Progenitor cell of endocrine pancreas (in vitro differentiated cells): Measurements from ENCODE around the gene ADGRV1. TPM values are rescaled to one million over a fixed set of nuclear protein-coding genes. Genes with fewer than 3 reads are reported as not detected.

Experiments used
- DNase-seq: peaks from one replicate; pipeline ENCODE4 v3.0.0; 2021; ENCODE audit warnings: low spot score; ENCODE audit not compliant: unreplicated experiment
- H3K27ac Mint-ChIP-seq: 2 replicates; pipeline ENCODE4 v1.8.0; 2021; ENCODE audit warnings: mild to moderate bottlenecking, moderate library complexity, mixed read lengths
- H3K27me3 Mint-ChIP-seq: 2 replicates; pipeline ENCODE4 v1.8.0; 2021; ENCODE audit warnings: mixed read lengths
- H3K36me3 Mint-ChIP-seq: 2 replicates; pipeline ENCODE4 v1.8.0; 2022; ENCODE audit warnings: mixed read lengths; ENCODE audit not compliant: insufficient read depth
- H3K4me1 Mint-ChIP-seq: 2 replicates; pipeline ENCODE4 v1.8.0; 2021; ENCODE audit warnings: low read depth, mixed read lengths
- H3K4me3 Mint-ChIP-seq: 2 replicates; pipeline ENCODE4 v1.8.0; 2021; ENCODE audit warnings: low read depth, mild to moderate bottlenecking, moderate library complexity, mixed read lengths
- H3K9me3 Mint-ChIP-seq: 2 replicates; pipeline ENCODE4 v1.8.0; 2021; ENCODE audit warnings: low read depth, mixed read lengths
- CTCF ChIP-seq: fragments of 200-600 bp; sonication (generic); IDR thresholded peaks from one replicate; pipeline ENCODE4 v1.5.0; 2021; ENCODE audit warnings: antibody characterized with exemption, mild to moderate bottlenecking; ENCODE audit not compliant: unreplicated experiment
- total RNA-seq: library from RNA; stranded (reverse); gene quantifications from 2 replicates; pipeline ENCODE4 v1.2.1, GENCODE V29; 2021

ADGRV1 gene
- total RNA-seq, 1 donor from 2014 or later = 82.3 TPM

DNA sequence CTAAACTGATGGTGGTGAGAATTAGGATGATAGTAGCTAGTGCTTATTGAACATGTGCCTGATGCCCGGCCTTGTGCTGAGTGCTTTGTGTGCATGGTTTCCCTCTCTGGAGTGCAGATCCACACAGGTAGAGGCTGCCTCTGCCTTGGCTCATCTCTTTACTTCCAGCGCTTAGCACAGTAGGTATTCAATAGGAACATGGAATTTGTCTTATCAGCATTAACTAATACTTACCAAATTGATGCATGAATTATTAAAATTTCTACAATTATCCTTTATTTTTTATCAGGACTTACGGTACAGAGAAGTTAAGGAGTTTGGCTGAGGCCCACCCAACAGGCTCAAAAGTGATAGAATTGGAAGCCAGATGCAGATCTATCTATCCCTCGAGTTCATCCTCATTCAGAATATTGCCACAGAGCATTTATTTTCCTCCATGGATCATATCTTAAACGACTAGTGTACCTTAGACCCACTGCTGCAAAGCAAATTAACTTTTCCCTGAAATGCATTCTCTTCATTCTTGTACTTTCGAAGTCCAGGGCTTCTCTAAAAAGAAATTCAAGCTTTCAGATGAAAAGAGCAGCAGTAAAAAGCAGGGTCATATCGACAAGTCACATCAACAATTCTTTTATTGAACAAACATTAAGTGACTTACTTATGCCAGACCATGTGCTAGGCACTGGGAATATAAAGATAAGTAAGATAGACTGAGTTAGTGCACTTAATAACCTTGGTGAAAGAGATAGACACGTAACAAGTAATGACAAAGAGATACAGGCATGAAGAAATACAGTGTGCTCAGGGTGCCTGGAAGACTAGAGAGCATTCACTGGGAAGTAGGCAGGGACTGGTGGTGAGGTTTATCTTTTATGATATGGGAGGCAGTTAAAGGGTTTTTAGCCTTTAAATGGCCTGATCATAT, 534.5 kb downstream of the ADGRV1 start:
- DNase-seq = no peak

GRCh38 chr5:91095313-91095712, 536.7 kb downstream of the ADGRV1 start:
- H3K27me3 Mint-ChIP-seq = no peaks in the 10 kb centered on the region
- no peaks in the 10 kb centered on the region for H3K9me3 Mint-ChIP-seq
- no peak for TF ChIP-seq CTCF
- no peaks in the 10 kb centered on the region for H3K36me3 Mint-ChIP-seq
- H3K4me3 Mint-ChIP-seq = no peak overlapping the region
- no peak for DNase-seq
- H3K4me1 Mint-ChIP-seq = peaks cover 8% of the 10 kb centered on the region
- H3K27ac Mint-ChIP-seq = no peak overlapping the region

More for the DNA sequence above, 534.5 kb downstream of the ADGRV1 start:
- Mint-ChIP-seq H3K9me3 (no peaks in the 10 kb centered on the region), H3K27me3 (no peaks in the 10 kb centered on the region), H3K27ac (peak overlapping the region; percentile 16), H3K4me1 (peaks cover 8% of the 10 kb centered on the region), H3K36me3 (no peaks in the 10 kb centered on the region), H3K4me3 (no peak overlapping the region)
- no peak for TF ChIP-seq CTCF

GRCh38 chr5:91095786-91096385, 537.3 kb downstream of the ADGRV1 start:
- H3K4me1 Mint-ChIP-seq = peaks cover 4% of the 10 kb centered on the region
- no peak overlapping the region for H3K27ac Mint-ChIP-seq
- H3K36me3 Mint-ChIP-seq = no peaks in the 10 kb centered on the region
- H3K9me3 Mint-ChIP-seq = no peaks in the 10 kb centered on the region
- no peak for DNase-seq
- no peaks in the 10 kb centered on the region for H3K27me3 Mint-ChIP-seq
- TF ChIP-seq CTCF = no peak
- no peak overlapping the region for H3K4me3 Mint-ChIP-seq

DNA sequence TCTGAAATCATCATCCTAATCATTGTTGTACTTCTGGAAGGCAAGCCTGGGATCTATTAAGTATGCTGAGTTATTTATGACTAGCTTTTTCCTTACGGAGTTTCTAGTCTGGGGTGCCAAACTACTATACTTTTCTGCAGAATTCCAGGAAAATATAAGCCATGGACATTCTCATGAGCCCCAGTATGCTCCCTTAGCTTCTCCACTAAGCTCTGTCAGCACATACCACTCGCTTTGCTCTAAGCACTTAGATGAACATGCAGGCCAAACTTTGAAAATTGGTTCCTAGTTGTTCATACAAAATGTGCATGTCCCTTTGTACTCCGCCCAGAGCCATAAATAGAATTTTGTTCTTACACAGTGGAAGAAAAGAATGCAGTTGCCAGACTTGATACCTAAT, 539.9 kb downstream of the ADGRV1 start:
- Mint-ChIP-seq H3K36me3 (no peaks in the 10 kb centered on the region), H3K27ac (no peak overlapping the region), H3K9me3 (no peaks in the 10 kb centered on the region), H3K4me3 (no peak overlapping the region), H3K27me3 (no peaks in the 10 kb centered on the region), H3K4me1 (peaks cover 2% of the 10 kb centered on the region)
- no peak for DNase-seq
- no peak for TF ChIP-seq CTCF

DNA sequence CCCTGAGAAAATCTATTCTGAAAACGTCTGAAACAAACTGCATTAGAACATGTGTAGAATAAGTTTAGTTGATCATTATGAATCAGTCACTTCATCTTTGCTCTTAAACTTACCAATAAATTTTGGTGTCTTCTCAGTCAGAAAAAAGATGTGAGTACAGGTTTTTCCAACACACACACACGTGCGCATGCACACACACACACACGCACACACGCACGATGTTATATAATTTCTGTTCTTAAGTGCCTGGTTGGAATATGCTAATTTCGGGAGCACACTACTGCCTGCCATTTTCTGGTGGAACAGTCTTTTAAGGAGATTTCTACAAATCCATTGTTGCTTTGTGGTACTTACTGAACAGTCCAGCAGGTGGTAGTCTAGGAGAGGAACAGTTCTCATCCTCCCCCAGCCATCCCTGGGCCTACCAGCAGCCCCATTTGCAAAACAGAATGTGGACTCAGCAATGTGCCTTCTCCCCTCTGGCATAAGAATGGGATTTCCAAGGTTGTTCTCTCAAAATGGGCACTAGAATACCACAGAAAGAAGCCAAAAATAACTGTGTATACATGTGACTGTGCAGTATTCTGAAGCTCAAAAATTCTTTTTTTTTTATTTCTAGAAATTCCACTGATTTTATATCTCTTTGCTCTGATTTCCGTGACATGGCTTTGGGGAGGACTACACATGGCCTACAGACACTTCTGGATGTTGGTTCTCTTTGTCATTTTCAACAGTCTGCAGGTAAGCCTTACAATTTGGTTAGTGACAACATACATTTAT, 543.2 kb downstream of the ADGRV1 start:
- no peaks in the 10 kb centered on the region for H3K27me3 Mint-ChIP-seq
- DNase-seq = peak; percentile 25
- H3K4me1 Mint-ChIP-seq = peaks cover 2% of the 10 kb centered on the region
- no peak overlapping the region for H3K4me3 Mint-ChIP-seq
- H3K9me3 Mint-ChIP-seq = peaks cover 13% of the 10 kb centered on the region
- peaks cover 20% of the 10 kb centered on the region for H3K36me3 Mint-ChIP-seq
- peak; percentile 72 for TF ChIP-seq CTCF
- H3K27ac Mint-ChIP-seq = peak overlapping the region; percentile 58
